HG03575 (cell line): ENCODE data around the gene SRP54.
"Not testable (repeated sequence)": the region's sequence is repeated elsewhere in the genome, so short reads cannot be mapped to it uniquely, and the experiment has no call there.

Experiments used
- ATAC-seq: cut with Tn5 transposase; IDR thresholded peaks from one replicate; pipeline ENCODE4 v1.9.1; 2021; ENCODE audit not compliant: unreplicated experiment, insufficient number of reproducible peaks, low FRiP score; ENCODE audit errors: extremely low read depth

Gene SRP54

GRCh38 chr14:34981743-34982420 lies 910 bp upstream of the SRP54 start:
- ATAC-seq: no peak

DNA sequence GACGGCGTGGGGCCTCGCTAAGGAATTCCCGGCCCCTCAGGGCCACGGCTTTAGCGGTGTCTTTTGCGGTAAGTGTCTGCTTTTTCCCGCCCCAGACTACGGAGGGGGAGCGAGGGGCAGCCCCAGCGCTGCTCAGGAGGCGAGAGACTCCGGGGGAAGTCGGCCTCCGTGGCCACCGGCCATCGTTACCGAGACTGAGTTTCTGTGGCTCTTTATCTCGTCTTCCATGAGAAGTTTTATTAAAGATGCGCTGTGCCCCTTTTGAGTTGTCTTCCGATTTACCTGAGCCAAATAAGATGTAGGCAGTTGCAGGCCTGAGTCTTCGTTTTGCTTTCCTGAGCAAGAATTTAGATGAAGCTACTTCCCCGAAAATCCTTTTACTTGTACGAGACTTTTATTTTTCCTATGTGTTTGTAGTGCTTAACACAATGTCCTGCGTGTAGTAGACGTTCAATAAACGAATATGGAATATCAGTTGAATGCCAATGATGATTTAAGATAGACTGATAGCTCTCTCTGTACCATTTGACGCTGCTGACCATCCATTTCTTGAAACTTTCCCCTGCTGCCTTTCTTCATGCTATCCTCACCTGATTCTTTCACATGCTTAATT lies 462 bp downstream of the SRP54 start:
- no peak for ATAC-seq

DNA sequence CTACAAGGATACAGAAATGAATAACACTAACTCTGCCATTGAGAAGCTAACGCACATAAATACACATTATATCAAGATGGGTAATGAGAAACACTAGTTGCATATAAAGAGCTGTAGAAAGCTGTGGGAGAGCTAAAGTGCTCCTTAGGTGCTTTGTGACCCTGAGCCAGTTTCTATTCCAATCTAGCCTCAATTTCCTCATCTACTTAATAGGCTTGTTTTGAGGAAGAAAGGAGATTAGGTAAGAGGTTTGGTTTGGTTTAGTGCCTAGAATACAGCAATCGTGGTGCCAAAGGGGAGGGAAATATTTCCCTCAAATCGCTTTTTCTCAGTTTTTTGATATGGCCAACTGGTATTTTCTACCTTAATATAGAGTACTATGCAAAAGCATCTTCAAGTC lies 994 bp downstream of the SRP54 start:
- ATAC-seq: no peak

DNA sequence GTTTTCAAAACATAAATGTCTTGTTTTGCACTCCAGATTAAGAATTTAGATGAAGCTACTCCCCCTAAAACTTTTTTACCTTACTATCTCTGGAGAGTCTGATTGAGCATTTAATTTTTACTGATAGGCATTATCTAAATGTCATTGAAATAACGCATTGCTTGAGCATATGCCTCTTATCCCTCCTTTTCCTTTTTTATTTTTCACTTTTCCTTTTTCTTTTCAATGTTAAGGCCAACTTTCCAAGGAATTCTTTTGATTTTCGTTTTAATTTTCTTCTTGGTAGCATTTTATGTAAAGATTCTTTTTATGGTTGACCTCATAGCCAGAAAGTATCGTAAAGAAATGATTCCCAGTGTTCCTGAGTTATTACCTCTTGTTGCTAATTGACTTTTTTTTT lies 2.9 kb downstream of the SRP54 start:
- ATAC-seq: no peak

DNA sequence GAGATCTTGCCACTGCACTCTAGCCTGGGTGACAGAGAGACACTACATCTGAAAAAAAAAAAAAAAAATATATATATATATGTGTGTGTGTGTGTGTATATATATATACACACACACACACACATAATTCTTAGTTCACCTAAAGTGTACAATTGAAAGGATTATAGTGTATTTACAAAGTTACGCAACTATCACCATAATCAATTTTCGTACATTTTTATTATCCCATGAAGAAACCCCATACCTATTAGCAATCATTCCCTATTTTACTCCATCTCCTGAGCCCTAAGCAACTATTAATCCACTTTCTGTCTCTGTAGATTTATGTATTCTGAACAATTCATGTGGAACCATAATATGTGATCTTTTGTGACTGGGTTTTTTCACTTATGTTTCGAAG lies 4.4 kb downstream of the SRP54 start:
- ATAC-seq: no peak

DNA sequence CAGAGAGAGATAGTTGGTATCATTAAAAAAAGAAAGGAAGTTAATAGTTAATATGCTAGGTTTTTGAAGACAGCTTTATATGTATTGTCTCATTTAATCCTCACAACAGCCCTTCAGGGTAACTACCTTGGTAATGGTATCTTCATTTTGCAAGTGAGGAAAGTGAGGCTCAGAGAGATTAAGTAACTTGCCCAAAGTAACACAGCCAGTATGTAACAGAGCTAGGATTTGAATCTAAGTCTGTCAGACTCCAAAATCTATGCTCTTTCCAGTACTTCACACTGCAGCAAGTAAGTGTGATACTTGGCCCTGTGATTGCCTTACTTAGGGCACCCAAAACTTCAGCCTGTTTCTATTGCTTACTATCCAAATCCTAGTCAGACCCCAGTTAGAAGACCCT lies 7.0 kb downstream of the SRP54 start:
- no peak for ATAC-seq

DNA sequence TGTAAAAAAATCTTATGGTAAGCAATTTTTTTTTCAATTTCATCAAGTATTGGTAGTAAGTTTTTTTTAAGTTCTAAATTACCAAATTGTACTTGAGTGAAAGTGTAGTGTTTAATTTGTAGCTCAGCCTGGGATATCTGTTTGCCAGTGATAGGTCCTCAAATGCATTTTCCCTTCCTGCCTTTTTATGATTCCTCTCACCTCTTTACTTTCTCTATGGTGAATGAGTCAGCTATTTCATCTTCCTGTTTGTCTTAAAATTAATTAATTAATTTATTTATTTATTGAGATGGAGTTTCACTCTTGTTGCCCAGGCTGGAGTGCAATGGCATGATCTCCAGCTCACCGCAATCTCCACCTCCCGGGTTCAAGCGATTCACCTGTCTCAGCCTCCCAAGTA lies 10.6 kb downstream of the SRP54 start:
- no peak for ATAC-seq

DNA sequence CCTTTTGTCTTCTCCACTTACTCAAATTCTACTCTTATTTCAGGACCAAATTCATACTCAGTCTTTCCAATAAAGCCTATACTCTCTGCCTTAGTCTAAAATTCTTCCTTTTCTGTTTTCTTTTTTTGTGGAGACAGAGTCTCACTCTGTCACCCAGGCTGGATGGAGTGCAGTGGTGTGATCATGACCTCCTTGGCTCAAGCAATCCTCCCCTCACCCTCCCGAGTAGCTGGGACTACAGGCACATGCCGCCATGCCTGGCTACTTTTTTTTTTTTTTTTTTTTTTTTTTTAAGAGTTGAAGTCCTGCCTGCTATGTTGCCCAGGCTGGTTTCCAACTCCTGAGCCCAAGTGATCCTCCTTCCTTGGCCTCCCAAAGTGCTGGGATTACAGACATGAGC lies 11.9 kb downstream of the SRP54 start:
- ATAC-seq: no peak

GRCh38 chr14:34997762-34998161 lies 15.0 kb downstream of the SRP54 start:
- no peak for ATAC-seq

DNA sequence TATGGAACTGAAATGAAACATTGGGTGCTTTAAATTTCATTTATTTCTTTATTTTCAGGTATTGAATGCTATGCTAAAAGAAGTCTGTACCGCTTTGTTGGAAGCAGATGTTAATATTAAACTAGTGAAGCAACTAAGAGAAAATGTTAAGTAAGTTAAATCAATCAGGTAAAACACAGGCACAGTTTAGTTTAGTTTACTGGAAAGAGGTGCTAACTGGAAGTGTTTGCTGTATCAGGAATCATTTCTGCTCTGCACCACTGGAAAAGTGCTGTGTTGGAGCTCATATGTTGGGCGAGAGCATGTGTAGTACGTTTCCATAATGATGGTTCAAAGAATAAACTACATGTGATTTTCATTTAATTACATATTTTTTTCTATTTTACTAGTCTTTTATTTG lies 16.7 kb downstream of the SRP54 start:
- no peak for ATAC-seq

DNA sequence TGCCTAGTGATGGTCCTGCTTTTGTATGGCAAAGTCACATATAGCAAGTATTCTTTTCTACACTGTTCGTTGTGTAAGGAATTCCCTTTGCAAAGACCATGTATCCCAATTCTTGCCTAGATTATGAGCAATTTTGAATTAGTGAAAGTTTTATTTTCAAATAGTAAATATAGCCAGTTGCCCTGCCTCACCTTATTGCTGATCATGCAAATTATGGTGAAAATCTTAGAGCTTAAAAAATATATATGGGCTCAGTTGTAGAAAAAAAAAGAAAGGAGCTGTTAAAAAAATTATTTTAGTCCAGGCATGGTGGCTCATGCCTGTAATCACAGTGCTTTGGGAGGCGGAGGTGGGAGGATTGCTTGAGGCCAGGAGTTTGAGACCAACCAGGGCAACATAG lies 18.8 kb downstream of the SRP54 start:
- no peak for ATAC-seq

DNA sequence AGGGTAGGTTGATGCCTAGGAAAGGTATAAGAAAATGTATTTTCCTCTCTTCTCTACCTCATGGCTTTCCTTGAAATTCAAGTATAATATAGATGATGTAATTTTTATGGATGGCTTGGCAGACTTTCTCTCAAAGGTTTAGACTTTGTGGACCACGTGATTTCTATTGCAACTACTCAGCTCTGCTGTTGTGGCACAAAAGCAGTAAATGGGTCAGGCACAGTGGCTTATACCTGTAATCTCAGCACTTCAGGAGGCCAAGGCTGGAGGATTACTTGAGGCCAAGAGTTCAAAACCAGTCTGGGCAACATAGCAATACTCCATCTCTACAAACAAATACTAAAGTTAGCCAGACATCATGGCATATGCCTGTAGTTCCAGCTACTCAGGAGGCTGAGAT lies 22.0 kb downstream of the SRP54 start:
- ATAC-seq: no peak

DNA sequence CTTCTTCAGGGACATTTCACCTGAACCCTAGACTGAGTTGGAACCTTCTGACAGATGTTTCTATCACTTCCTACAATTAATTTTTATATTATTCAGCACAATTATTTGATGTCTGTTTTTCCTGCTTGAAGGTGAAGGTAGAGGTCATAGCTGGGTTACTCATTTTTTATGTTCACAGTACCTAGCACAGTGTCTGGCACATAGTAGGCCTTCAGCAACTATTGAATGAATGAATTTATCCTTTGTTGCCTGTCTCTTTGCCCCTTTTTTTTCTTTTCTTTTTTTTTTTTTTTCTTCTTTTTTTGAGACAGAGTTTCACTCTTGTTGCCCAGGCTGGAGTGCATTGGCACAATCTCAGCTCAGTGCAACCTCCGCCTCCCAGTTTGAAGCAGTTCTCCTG lies 33.8 kb downstream of the SRP54 start:
- no peak for ATAC-seq

DNA sequence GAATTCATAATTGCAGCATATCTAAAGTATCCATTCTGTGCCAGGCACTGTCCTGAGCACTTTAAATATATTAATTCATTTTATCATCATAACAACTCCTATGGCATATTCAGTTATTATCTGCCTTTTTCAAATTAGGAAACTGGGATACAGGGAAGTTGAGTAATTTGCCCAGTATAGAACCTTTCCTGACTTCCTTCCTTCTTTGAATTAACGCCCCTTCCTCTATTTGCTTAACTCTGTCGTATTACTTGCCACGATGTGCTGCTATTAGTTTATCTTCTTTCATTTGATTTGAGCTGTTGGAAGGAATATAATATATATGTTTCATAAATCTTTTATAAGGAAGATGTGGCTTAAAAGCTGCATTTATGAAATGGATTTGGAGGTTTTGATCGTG lies 37.9 kb downstream of the SRP54 start:
- no peak for ATAC-seq

DNA sequence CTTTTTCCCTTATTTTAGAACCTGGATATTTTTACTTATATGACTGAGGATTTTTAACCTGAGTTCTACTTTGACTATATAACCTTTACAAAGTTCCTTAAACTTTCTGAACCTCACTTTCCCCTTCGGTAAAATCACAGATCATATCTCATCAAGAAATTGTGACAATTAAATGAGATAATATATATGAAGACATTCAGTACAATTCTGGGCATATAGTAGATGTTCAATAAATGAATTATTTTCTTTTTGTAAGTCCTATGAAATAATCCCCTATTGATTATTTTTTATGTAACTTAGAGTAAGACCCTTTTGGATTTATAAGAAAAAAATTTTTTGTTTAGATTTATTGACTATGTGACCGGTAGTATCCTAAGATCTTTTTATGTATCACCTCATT lies 45.6 kb downstream of the SRP54 start:
- ATAC-seq: no peak

DNA sequence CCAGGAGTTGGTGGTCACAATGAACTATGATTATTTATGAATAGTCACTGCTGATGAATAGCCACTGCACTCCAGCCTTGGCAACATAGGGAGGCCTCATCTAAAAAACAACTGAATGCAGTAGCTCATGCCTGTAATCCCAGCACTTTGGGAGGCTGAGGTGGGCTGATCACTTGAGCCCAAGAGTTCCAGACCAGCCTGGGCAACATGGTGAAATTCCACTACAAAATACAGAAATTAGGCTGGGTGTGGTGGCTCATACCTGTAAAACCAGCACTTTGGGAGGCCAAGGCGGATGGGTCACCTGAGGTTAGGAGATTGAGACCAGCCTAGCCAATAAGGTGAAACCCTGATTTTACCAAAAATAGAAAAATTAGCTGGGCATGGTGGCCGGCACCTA lies 49.8 kb downstream of the SRP54 start:
- no peak for ATAC-seq

DNA sequence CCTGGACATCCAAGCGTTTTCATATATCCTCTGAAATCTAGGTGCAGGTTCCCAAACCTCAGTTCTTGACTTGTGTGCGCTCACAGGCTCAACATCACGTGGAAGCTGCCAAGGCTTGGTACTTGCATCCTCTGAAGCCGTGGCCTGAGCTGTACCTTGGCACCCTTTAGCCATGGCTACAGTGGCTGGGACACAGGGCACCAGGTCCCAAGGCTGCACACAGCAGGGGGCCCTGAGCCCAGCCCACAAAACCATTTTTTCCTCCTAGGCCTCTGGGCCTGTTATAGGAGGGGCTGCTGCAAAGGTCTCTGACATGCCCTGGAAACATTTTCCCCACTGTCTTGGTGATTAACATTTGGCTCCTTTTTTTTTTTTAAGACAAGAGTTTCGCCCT lies 51.6 kb downstream of the SRP54 start:
- no peak for ATAC-seq

DNA sequence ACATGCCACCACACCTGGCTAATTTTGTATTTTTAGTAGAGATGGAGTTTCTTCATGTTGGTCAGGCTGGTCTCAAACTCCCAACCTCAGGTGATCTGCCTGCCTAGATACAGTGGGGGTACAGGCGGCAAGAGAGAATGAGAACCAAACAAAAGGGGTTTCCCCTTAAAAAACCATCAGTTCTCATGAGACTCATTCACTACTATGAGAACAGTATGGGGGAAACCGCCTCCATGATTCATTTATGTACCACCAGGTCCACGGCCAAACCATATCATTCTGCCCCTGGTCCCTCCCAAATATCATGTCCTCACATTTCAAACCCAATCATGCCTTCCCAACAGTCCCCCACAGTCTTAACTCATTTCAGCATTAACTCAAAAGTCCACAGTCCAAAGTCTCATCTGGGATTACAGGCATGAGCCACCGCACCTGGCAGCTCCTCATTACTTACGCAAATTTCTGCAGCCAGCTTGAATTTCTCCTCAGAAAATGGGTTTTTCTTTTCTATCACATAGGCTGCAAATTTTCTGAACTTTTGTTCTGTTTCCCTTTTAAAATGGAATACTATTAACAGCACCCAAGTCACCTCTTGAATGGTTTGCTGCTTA lies 52.3 kb downstream of the SRP54 start:
- not testable (repeated sequence) for ATAC-seq

GRCh38 chr14:35038312-35038711 lies 55.5 kb downstream of the SRP54 start:
- ATAC-seq: not testable (repeated sequence)

DNA sequence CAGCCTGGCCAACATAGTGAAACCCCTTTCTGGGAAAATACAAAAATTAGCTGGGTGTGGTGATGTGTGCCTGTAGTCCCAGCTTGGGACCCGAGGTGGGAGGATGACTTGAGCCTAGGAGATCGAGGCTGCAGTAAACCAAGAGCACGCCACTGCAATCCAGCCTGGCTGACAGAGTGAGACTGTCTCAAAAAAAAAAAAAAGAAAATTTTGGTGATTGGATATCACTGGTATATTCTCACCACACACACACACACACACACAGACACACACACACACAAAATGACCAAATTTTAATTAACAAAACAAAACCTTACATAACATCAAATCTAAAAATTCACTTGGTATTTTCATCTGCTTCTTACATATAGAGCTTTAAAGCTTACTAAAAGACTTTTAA lies 59.8 kb downstream of the SRP54 start:
- no peak for ATAC-seq

GRCh38 chr14:35043046-35043445 lies 60.3 kb downstream of the SRP54 start:
- ATAC-seq: no peak
